ENCODE measurements around the gene MYCBP2. TPM values are rescaled to one million over a fixed set of nuclear protein-coding genes. Genes with fewer than 3 reads are reported as not detected.

The MYCBP2 gene
- total RNA-seq, 1 donor from 2014 or later: 233 TPM

DNA sequence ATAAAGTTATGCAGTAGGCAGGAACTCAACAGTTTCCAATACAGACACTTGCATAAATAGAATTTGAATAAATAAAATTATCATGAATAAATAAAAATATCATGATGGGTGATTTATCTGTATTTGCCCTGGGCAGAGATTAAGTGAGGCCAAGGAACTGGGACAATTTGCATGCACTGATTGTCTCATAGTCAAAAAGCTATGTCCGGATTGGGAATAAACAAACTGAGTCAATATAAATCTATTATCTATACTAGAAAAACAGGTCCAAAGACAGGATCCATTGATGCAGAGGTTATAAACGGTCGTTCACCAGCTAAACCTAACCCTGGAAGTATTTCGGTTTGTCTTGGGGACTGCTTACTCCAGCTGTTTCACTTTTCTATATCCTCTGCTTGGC, 273.7 kb downstream of the MYCBP2 start:
- peaks cover 6% of the 10 kb centered on the region for H3K36me3 Mint-ChIP-seq (ENCODE audit: unreplicated experiment)
- H3K4me3 Mint-ChIP-seq (ENCODE audit: unreplicated experiment): no peak overlapping the region
- DNase-seq: no peak
- no peak for TF ChIP-seq CTCF (IDR thresholded peaks at IDR 0.05; ENCODE audit: partially characterized antibody, unreplicated experiment)
- H3K27ac Mint-ChIP-seq (ENCODE audit: unreplicated experiment): no peak overlapping the region
- H3K9me3 Mint-ChIP-seq (ENCODE audit: unreplicated experiment): peaks cover 4% of the 10 kb centered on the region
- peaks cover 4% of the 10 kb centered on the region for H3K4me1 Mint-ChIP-seq (ENCODE audit: low read depth, unreplicated experiment)
- H3K27me3 Mint-ChIP-seq (ENCODE audit: unreplicated experiment): peaks cover 2% of the 10 kb centered on the region

DNA sequence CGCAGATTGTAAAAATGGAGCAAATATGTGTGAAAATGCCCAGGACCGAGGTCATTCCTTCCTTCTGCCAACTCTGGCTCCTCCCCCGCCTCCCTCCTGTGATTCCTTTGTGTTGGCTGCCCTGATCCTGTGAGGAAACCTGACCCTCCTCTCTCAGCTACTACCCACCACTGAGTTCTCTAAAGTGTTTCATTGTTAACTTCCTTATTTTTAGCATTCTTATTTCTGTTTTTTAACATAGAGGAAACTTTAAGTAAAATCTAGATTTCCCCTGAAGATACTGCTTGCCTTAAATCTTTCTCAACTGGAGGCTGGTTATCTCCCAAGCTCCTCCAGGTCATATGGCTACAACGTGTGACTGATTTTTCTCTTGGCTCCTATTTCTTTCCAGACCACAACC, 278.2 kb downstream of the MYCBP2 start:
- peaks cover 9% of the 10 kb centered on the region for H3K36me3 Mint-ChIP-seq (ENCODE audit: unreplicated experiment)
- H3K4me3 Mint-ChIP-seq (ENCODE audit: unreplicated experiment): no peak overlapping the region
- no peaks in the 10 kb centered on the region for H3K27me3 Mint-ChIP-seq (ENCODE audit: unreplicated experiment)
- peaks cover 4% of the 10 kb centered on the region for H3K4me1 Mint-ChIP-seq (ENCODE audit: low read depth, unreplicated experiment)
- no peak for DNase-seq
- peaks cover 6% of the 10 kb centered on the region for H3K9me3 Mint-ChIP-seq (ENCODE audit: unreplicated experiment)
- no peak for TF ChIP-seq CTCF (IDR thresholded peaks at IDR 0.05; ENCODE audit: partially characterized antibody, unreplicated experiment)
- peak overlapping the region; percentile 28 for H3K27ac Mint-ChIP-seq (ENCODE audit: unreplicated experiment)

GRCh38 chr13:77047649-77048343, 279.1 kb downstream of the MYCBP2 start:
- no peak overlapping the region for H3K4me3 Mint-ChIP-seq (ENCODE audit: unreplicated experiment)
- H3K4me1 Mint-ChIP-seq (ENCODE audit: low read depth, unreplicated experiment): peaks cover 4% of the 10 kb centered on the region
- TF ChIP-seq CTCF (IDR thresholded peaks at IDR 0.05; ENCODE audit: partially characterized antibody, unreplicated experiment): no peak
- H3K36me3 Mint-ChIP-seq (ENCODE audit: unreplicated experiment): peaks cover 9% of the 10 kb centered on the region
- H3K27me3 Mint-ChIP-seq (ENCODE audit: unreplicated experiment): no peaks in the 10 kb centered on the region
- DNase-seq: no peak
- H3K27ac Mint-ChIP-seq (ENCODE audit: unreplicated experiment): no peak overlapping the region
- peaks cover 6% of the 10 kb centered on the region for H3K9me3 Mint-ChIP-seq (ENCODE audit: unreplicated experiment)

GRCh38 chr13:77042566-77043177, 284.2 kb downstream of the MYCBP2 start:
- Mint-ChIP-seq H3K4me1 (ENCODE audit: low read depth, unreplicated experiment) (peaks cover 4% of the 10 kb centered on the region), H3K4me3 (ENCODE audit: unreplicated experiment) (no peak overlapping the region), H3K36me3 (ENCODE audit: unreplicated experiment) (peaks cover 6% of the 10 kb centered on the region), H3K27me3 (ENCODE audit: unreplicated experiment) (peaks cover 2% of the 10 kb centered on the region), H3K9me3 (ENCODE audit: unreplicated experiment) (peaks cover 4% of the 10 kb centered on the region), H3K27ac (ENCODE audit: unreplicated experiment) (no peak overlapping the region)
- no peak for DNase-seq
- no peak for TF ChIP-seq CTCF (IDR thresholded peaks at IDR 0.05; ENCODE audit: partially characterized antibody, unreplicated experiment)

GRCh38 chr13:77040835-77041234, 286.1 kb downstream of the MYCBP2 start:
- H3K4me3 Mint-ChIP-seq (ENCODE audit: unreplicated experiment): no peak overlapping the region
- no peak overlapping the region for H3K27ac Mint-ChIP-seq (ENCODE audit: unreplicated experiment)
- TF ChIP-seq CTCF (IDR thresholded peaks at IDR 0.05; ENCODE audit: partially characterized antibody, unreplicated experiment): no peak
- H3K27me3 Mint-ChIP-seq (ENCODE audit: unreplicated experiment): peaks cover 2% of the 10 kb centered on the region
- peaks cover 6% of the 10 kb centered on the region for H3K36me3 Mint-ChIP-seq (ENCODE audit: unreplicated experiment)
- H3K9me3 Mint-ChIP-seq (ENCODE audit: unreplicated experiment): no peaks in the 10 kb centered on the region
- H3K4me1 Mint-ChIP-seq (ENCODE audit: low read depth, unreplicated experiment): peaks cover 4% of the 10 kb centered on the region
- DNase-seq: no peak
